ENCODE data around the gene SLC34A2.
"Not testable (repeated sequence)": the region's sequence is repeated elsewhere in the genome, so short reads cannot be mapped to it uniquely, and the experiment has no call there.

Gene SLC34A2

DNA sequence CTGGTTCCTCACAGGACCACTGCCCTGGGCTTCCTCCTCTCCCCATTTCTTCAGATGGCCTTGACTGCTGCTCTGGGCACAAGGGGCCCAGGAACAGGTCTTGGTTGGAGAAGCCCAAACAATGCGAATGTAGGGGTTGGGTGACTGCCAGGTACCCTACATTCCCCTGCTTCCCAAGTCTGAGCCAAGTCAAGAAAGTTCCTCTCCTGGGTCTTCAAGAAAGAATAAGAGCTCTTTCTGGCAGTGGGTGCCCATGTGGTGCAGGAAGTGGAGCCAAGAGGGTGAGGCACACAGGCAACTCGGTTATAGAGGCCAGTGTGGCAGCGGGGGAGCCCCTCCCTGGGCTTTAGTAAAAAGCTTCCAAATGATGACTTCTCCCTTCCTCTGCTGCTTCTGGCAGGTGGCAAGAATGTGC lies 2.7 kb downstream of the SLC34A2 start:
- in situ Hi-C loops (cut with HindIII; ENCODE audit: low sequenced_read_pairs), result no loop called here

DNA sequence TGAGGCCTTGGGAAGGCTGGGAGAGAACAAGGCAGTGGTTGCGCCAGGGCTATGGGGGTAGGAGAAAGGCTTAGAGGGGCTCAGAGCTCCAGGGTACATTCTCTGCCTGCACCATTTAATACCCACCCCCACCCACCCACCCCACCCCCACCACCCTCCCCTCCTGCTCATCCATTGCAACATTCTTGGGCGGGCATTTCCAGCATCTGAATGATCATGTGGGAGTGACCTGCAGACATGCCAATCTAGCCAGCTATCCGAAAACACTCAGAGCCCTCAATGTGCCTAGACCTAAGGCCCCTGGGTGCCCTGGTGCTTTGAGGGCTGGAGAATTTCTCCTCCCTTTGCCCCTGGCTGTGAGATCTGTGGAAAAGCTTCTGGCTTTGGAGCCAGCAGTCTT lies 3.1 kb downstream of the SLC34A2 start:
- in situ Hi-C loops (cut with HindIII; ENCODE audit: low sequenced_read_pairs), result no loop called here
- no peak overlapping the region for H3K4me3 ChIP-seq (ENCODE audit: low read depth, low read length)
- no peak for DNase-seq (ENCODE audit: low read depth)
- TF ChIP-seq, protein P1, sequence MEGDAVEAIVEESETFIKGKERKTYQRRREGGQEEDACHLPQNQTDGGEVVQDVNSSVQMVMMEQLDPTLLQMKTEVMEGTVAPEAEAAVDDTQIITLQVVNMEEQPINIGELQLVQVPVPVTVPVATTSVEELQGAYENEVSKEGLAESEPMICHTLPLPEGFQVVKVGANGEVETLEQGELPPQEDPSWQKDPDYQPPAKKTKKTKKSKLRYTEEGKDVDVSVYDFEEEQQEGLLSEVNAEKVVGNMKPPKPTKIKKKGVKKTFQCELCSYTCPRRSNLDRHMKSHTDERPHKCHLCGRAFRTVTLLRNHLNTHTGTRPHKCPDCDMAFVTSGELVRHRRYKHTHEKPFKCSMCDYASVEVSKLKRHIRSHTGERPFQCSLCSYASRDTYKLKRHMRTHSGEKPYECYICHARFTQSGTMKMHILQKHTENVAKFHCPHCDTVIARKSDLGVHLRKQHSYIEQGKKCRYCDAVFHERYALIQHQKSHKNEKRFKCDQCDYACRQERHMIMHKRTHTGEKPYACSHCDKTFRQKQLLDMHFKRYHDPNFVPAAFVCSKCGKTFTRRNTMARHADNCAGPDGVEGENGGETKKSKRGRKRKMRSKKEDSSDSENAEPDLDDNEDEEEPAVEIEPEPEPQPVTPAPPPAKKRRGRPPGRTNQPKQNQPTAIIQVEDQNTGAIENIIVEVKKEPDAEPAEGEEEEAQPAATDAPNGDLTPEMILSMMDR (IDR thresholded peaks at IDR 0.05; ENCODE audit: low read depth, low read length, missing control alignments), result no peak

More for the DNA sequence above, 2.7 kb downstream of the SLC34A2 start:
- TF ChIP-seq, protein P1 (IDR thresholded peaks at IDR 0.05; ENCODE audit: low read depth, low read length, missing control alignments), result no peak
- no peak for DNase-seq (ENCODE audit: low read depth)
- no peak overlapping the region for H3K4me3 ChIP-seq (ENCODE audit: low read depth, low read length)

DNA sequence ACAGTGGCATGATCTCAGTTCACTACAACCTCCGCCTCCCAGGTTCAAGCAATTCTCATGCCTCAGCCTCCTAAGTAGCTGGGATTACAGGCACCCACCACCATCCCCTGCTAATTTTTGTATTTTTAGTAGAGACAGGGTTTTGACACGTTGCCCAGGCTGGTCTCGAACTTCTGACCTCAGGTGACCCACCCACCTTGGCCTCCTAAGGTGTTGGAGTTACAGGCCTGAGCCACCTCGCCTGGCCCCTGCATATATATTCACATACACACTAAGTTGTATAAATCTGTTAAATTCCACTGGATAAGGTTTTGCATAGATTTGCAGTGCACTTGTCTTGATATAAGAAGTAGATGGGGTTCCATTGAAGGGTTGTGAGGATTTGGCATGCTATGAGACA lies 5.8 kb downstream of the SLC34A2 start:
- in situ Hi-C loops (cut with HindIII; ENCODE audit: low sequenced_read_pairs); H3K4me3 ChIP-seq (ENCODE audit: low read depth, low read length); DNase-seq (ENCODE audit: low read depth): not testable (repeated sequence)

DNA sequence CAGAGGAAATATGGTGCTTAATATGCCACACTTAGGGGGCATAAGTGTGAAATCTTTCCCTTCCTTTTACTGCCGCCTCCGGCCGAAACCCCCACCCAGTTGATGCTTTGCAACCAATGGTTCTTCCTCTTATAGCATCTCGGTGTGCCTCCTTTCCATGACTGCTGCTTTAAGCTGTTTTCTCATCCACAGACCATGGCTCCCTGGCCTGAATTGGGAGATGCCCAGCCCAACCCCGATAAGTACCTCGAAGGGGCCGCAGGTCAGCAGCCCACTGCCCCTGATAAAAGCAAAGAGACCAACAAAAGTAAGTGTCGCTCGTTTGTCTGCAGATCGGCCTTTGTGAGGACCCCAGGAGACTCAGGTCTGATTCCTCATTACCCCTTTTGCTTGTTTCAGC lies 6.7 kb downstream of the SLC34A2 start:
- TF ChIP-seq, protein P1 (IDR thresholded peaks at IDR 0.05; ENCODE audit: low read depth, low read length, missing control alignments), result no peak
- no peak overlapping the region for H3K4me3 ChIP-seq (ENCODE audit: low read depth, low read length)
- in situ Hi-C loops (cut with HindIII; ENCODE audit: low sequenced_read_pairs), result no loop called here
- DNase-seq (ENCODE audit: low read depth), result no peak

DNA sequence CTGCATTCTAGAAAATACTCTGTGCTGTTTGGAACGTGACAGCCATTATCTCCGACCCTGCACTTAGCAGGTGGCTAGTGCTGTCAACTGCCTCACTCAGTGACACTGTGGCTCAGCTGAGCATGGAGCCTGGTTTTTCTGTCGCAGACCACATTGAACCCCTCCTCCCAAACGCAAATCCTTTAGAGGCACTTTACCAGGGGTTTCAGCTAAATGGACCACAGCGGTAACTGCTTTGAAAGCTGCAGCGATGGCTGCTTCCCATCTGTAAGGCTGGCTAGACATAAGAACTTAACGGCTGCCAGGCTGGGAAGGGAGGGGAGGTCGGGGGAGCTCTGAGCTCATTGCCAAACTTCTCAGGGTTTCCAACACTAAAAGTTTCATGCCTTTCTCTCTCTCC lies 8.1 kb downstream of the SLC34A2 start:
- no peak overlapping the region for H3K4me3 ChIP-seq (ENCODE audit: low read depth, low read length)
- TF ChIP-seq, protein P1 (IDR thresholded peaks at IDR 0.05; ENCODE audit: low read depth, low read length, missing control alignments), result no peak
- in situ Hi-C loops (cut with HindIII; ENCODE audit: low sequenced_read_pairs), result no loop called here
- no peak for DNase-seq (ENCODE audit: low read depth)

DNA sequence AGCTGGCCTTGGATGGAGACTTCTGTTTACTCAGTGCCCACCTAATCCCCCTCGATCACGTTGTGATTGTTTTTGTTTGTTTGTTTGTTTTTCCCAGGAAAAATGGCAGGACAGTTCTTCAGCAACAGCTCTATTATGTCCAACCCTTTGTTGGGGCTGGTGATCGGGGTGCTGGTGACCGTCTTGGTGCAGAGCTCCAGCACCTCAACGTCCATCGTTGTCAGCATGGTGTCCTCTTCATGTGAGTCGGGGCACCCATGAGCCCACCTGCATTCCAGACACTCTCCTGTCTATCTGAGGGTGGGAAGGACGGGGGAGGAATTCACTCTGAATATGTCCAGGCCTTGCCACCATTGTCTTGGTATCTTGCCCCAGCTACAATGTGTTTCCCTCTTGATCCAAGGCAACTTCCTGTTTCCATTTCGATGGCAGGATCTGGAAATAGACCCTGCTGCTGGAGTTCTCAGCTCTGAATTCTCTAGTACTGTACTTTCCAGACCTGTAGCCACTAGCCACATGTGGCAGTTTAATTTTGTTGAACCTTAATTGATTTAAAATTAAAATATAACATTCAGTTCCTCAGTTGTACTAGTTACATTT lies 10.5 kb downstream of the SLC34A2 start:
- TF ChIP-seq, protein P1 (IDR thresholded peaks at IDR 0.05; ENCODE audit: low read depth, low read length, missing control alignments), result no peak
- H3K4me3 ChIP-seq (ENCODE audit: low read depth, low read length), result no peak overlapping the region
- DNase-seq (ENCODE audit: low read depth), result no peak
- in situ Hi-C loops (cut with HindIII; ENCODE audit: low sequenced_read_pairs), result no loop called here

DNA sequence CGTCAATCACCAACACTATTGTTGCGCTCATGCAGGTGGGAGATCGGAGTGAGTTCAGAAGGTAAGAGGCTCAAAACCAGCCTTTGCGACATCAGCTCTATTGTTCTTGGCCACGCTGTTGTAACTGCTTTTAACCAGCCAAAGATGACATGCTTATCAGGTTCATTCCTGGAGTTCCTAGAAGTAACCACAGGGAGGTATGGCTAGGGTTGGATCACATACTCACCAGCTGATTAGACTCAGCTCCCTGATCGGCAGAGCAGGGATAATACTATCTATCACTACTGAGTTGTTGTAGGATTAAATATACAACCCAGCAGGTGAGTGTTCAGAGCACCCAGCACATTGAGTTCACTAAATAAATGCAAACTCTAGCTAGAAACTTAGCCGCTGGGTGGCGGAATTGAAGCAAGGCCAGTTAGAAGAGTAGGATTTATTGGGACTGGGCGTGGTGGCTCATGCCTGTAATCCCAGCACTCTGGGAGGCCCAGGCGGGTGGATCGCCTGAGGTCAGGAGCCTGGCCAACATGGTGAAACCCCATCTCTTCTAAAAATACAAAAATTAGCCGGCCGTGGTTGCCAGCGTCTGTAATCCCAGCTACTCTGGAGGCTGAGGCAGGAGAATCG lies 12.4 kb downstream of the SLC34A2 start:
- DNase-seq (ENCODE audit: low read depth), result no peak

More for the DNA sequence above, 12.4 kb downstream of the SLC34A2 start:
- TF ChIP-seq, protein P1 (IDR thresholded peaks at IDR 0.05; ENCODE audit: low read depth, low read length, missing control alignments), result no peak
- H3K4me3 ChIP-seq (ENCODE audit: low read depth, low read length), result no peak overlapping the region
- in situ Hi-C loops (cut with HindIII; ENCODE audit: low sequenced_read_pairs), result no loop called here

Data from astrocyte of the cerebellum (primary cell).